WTC11 (cell line): ENCODE measurements around the gene APOBEC2. TPM values are rescaled to one million over a fixed set of nuclear protein-coding genes. Genes with fewer than 3 reads are reported as not detected.

Experiments used
- ATAC-seq: fragments of 200-7000 bp; cut with Tn5 transposase; 2 replicates; pipeline ENCODE4 v1.10.0; 2021; ENCODE audit warnings: mild to moderate bottlenecking, moderate library complexity
- CTCF ChIA-PET: fragments of 300-600 bp; sonication (Branson Sonifier 250); formaldehyde crosslinking; loops from one replicate; lab custom pipeline; 2021; ENCODE audit warnings: antibody characterized with exemption; lab: Charles Lee
- POLR2A ChIA-PET: fragments of 350-600 bp; sonication (Branson Sonifier 250); formaldehyde crosslinking; loops from one replicate; lab custom pipeline; 2021; ENCODE audit warnings: antibody characterized with exemption; lab: Charles Lee
- DNase-seq: peaks from one replicate; pipeline ENCODE4 v3.0.0; 2021; ENCODE audit warnings: low spot score
- H3K27ac Mint-ChIP-seq: 2 replicates; pipeline ENCODE4 v1.8.0; 2021; ENCODE audit warnings: mixed read lengths
- H3K27me3 Mint-ChIP-seq: 2 replicates; pipeline ENCODE4 v1.8.0; 2021; ENCODE audit warnings: low read depth, mild to moderate bottlenecking, moderate library complexity, mixed read lengths
- H3K36me3 Mint-ChIP-seq: 2 replicates; pipeline ENCODE4 v1.8.0; 2021; ENCODE audit warnings: mixed read lengths
- H3K4me1 Mint-ChIP-seq: 2 replicates; pipeline ENCODE4 v1.8.0; 2022; ENCODE audit warnings: mixed read lengths
- H3K4me3 Mint-ChIP-seq: 2 replicates; pipeline ENCODE4 v1.8.0; 2021; ENCODE audit warnings: mild to moderate bottlenecking, moderate library complexity, mixed read lengths
- H3K9me3 Mint-ChIP-seq: 2 replicates; pipeline ENCODE4 v1.8.0; 2021; ENCODE audit warnings: mixed read lengths
- ATF1 ChIP-seq: sonication (generic); formaldehyde crosslinking; IDR thresholded peaks from 2 replicates; pipeline ENCODE4 v1.8.1; 2023; ENCODE audit warnings: mild to moderate bottlenecking, moderate library complexity, missing genetic modification reagents
- CBFB ChIP-seq: sonication (generic); formaldehyde crosslinking; IDR thresholded peaks from 2 replicates; pipeline ENCODE4 v1.8.1; 2022; ENCODE audit warnings: mild to moderate bottlenecking, low read depth, missing genetic modification reagents
- EMX1 ChIP-seq: fragments of 250-450 bp; sonication (Bioruptor Pico); IDR thresholded peaks from 2 replicates; pipeline ENCODE4 v1.8.0; 2021; ENCODE audit warnings: mild to moderate bottlenecking
- ETV6 ChIP-seq: sonication (generic); formaldehyde crosslinking; IDR thresholded peaks from 2 replicates; pipeline ENCODE4 v1.8.1; 2022; ENCODE audit warnings: mild to moderate bottlenecking, missing genetic modification reagents
- KAT7 ChIP-seq: sonication (generic); formaldehyde crosslinking; IDR thresholded peaks from 2 replicates; pipeline ENCODE4 v1.8.1; 2023; ENCODE audit warnings: missing genetic modification reagents, mild to moderate bottlenecking, borderline replicate concordance
- RORB ChIP-seq: fragments of 250-450 bp; sonication (Bioruptor Pico); IDR thresholded peaks from 2 replicates; pipeline ENCODE4 v1.9.0; 2021; ENCODE audit warnings: mild to moderate bottlenecking
- SMAD3 ChIP-seq: sonication (generic); formaldehyde crosslinking; IDR thresholded peaks from 2 replicates; pipeline ENCODE4 v1.8.0; 2022; ENCODE audit warnings: missing genetic modification reagents, mild to moderate bottlenecking, borderline replicate concordance
- SOX15 ChIP-seq: fragments of 250-450 bp; sonication (Bioruptor Pico); IDR thresholded peaks from 2 replicates; pipeline ENCODE4 v1.9.0; 2021; ENCODE audit warnings: mild to moderate bottlenecking
- TCF7 ChIP-seq: sonication (generic); formaldehyde crosslinking; IDR thresholded peaks from 2 replicates; pipeline ENCODE4 v1.8.0; 2022; ENCODE audit warnings: mild to moderate bottlenecking, low read depth, missing genetic modification reagents, moderate library complexity
- TEAD1 ChIP-seq: sonication (generic); formaldehyde crosslinking; IDR thresholded peaks from 2 replicates; pipeline ENCODE4 v1.8.0; 2022; ENCODE audit warnings: mild to moderate bottlenecking, missing genetic modification reagents
- TP53 ChIP-seq: sonication (generic); formaldehyde crosslinking; IDR thresholded peaks from 2 replicates; pipeline ENCODE4 v1.8.1; 2023; ENCODE audit warnings: mild to moderate bottlenecking, missing genetic modification reagents
- ZNF317 ChIP-seq: sonication (generic); formaldehyde crosslinking; IDR thresholded peaks from 2 replicates; pipeline ENCODE4 v1.8.1; 2023; ENCODE audit warnings: low read depth, mild to moderate bottlenecking, moderate library complexity, missing genetic modification reagents, borderline replicate concordance
- ZNF423 ChIP-seq: fragments of 250-450 bp; sonication (Bioruptor Pico); IDR thresholded peaks from 2 replicates; pipeline ENCODE4 v2.1.2; 2022; ENCODE audit warnings: mild to moderate bottlenecking, moderate library complexity
- total RNA-seq: library from RNA; stranded (reverse); gene quantifications from 3 replicates; pipeline ENCODE4 v1.2.3, GENCODE V29; 2021
- TF ChIP-seq, protein P1 (sequence below): fragments of 250-450 bp; sonication (Bioruptor Pico); IDR thresholded peaks from 2 replicates; pipeline ENCODE4 v1.9.0; 2021; ENCODE audit warnings: mild to moderate bottlenecking, borderline replicate concordance
- TF ChIP-seq, protein P2 (sequence below): fragments of 250-450 bp; sonication (Bioruptor Pico); IDR thresholded peaks from 2 replicates; pipeline ENCODE4 v1.9.0; 2021; ENCODE audit warnings: mild to moderate bottlenecking
- TF ChIP-seq, protein P3 (sequence below): sonication (generic); formaldehyde crosslinking; IDR thresholded peaks from 2 replicates; pipeline ENCODE4 v1.8.1; 2023; ENCODE audit warnings: mild to moderate bottlenecking, moderate library complexity, missing genetic modification reagents
- TF ChIP-seq, protein P4 (sequence below): sonication (generic); formaldehyde crosslinking; IDR thresholded peaks from 2 replicates; pipeline ENCODE4 v1.8.0; 2023; ENCODE audit warnings: missing genetic modification reagents
- TF ChIP-seq, protein P5 (sequence below): sonication (generic); formaldehyde crosslinking; IDR thresholded peaks from 2 replicates; pipeline ENCODE4 v1.8.0; 2022; ENCODE audit warnings: mild to moderate bottlenecking, missing genetic modification reagents
- TF ChIP-seq, protein P6 (sequence below): sonication (generic); formaldehyde crosslinking; IDR thresholded peaks from 2 replicates; pipeline ENCODE4 v1.8.1; 2022; ENCODE audit warnings: low read depth, missing genetic modification reagents, borderline replicate concordance

Gene APOBEC2
- total RNA-seq, 1 experiment from 2014 or later, result not detected

DNA sequence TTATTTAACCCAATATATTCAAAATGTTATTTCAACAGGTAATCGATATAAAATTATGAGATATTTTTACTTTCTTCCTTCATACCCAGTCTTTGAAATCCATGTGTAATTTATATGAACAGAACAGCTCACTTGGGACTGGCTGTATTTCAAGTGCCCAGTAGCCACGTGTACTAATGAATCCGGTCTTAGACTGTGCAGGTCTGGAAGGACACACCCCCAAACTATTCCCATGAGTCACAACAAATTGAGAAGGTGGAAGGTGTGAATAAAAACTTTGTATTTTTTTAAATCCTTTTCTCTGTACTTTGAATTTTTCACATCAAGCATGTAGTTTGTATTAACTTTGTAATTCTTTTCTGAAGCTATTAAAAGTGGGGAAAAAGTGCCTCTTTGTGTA, 16.8 kb upstream of the APOBEC2 start:
- ATAC-seq, result no peak
- POLR2A ChIA-PET, result interaction anchor here (0.6 kb wide), 2 partner anchors 49 to 65 kb away, joined by 3 to 4 read pairs; no protein-coding TSS in a partner anchor
- DNase-seq, result no peak
- no peaks in the 10 kb centered on the region for H3K9me3 Mint-ChIP-seq
- no peak for TF ChIP-seq ZNF317 (CRISPR knock-in tag)
- TF ChIP-seq ATF1 (CRISPR knock-in tag), result no peak
- TF ChIP-seq ETV6 (CRISPR knock-in tag), result no peak
- TF ChIP-seq CBFB (CRISPR knock-in tag), result no peak
- TF ChIP-seq EMX1 (CRISPR knock-in tag), result no peak
- no peak for TF ChIP-seq KAT7 (CRISPR knock-in tag)
- no peak for TF ChIP-seq RORB (CRISPR knock-in tag)
- TF ChIP-seq, all 79 proteins: peak for 0
- CTCF ChIA-PET, result interaction anchor here (0.6 to 4.5 kb wide), 6 partner anchors 8 to 146 kb away, joined by 3 to 94 read pairs (median 3); no protein-coding TSS in a partner anchor
- Mint-ChIP-seq H3K27me3 (no peaks in the 10 kb centered on the region), H3K36me3 (no peaks in the 10 kb centered on the region), H3K27ac (no peak overlapping the region), H3K4me1 (peaks cover 15% of the 10 kb centered on the region), H3K4me3 (no peak overlapping the region)

DNA sequence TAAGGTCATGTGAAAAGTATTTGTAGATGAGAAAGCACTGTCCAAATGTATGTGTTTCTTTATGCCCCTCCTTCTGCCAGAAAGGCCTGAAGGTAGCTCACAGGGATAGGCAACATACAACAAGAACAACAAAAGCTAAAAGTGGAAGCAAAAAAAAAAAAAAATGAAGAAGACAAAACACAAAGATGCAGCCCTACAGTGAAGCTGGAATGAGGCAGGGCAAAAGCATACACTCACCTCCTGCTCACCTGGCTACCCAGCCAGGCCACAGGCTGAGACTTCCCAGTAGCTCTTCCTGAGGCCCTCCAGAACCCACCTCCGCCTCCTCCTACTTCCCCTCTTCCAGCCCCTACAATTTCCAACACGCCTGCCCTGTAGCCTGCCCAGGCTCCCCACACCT, 16.4 kb upstream of the APOBEC2 start:
- DNase-seq (no peak), ATAC-seq (no peak)
- peaks cover 15% of the 10 kb centered on the region for H3K4me1 Mint-ChIP-seq
- no peaks in the 10 kb centered on the region for H3K27me3 Mint-ChIP-seq
- POLR2A ChIA-PET, result interaction anchor here (0.6 kb wide), 2 partner anchors 49 to 65 kb away, joined by 3 to 4 read pairs; no protein-coding TSS in a partner anchor
- no peaks in the 10 kb centered on the region for H3K36me3 Mint-ChIP-seq
- H3K27ac Mint-ChIP-seq, result no peak overlapping the region
- H3K4me3 Mint-ChIP-seq, result no peak overlapping the region
- no peaks in the 10 kb centered on the region for H3K9me3 Mint-ChIP-seq
- TF ChIP-seq, protein P1, sequence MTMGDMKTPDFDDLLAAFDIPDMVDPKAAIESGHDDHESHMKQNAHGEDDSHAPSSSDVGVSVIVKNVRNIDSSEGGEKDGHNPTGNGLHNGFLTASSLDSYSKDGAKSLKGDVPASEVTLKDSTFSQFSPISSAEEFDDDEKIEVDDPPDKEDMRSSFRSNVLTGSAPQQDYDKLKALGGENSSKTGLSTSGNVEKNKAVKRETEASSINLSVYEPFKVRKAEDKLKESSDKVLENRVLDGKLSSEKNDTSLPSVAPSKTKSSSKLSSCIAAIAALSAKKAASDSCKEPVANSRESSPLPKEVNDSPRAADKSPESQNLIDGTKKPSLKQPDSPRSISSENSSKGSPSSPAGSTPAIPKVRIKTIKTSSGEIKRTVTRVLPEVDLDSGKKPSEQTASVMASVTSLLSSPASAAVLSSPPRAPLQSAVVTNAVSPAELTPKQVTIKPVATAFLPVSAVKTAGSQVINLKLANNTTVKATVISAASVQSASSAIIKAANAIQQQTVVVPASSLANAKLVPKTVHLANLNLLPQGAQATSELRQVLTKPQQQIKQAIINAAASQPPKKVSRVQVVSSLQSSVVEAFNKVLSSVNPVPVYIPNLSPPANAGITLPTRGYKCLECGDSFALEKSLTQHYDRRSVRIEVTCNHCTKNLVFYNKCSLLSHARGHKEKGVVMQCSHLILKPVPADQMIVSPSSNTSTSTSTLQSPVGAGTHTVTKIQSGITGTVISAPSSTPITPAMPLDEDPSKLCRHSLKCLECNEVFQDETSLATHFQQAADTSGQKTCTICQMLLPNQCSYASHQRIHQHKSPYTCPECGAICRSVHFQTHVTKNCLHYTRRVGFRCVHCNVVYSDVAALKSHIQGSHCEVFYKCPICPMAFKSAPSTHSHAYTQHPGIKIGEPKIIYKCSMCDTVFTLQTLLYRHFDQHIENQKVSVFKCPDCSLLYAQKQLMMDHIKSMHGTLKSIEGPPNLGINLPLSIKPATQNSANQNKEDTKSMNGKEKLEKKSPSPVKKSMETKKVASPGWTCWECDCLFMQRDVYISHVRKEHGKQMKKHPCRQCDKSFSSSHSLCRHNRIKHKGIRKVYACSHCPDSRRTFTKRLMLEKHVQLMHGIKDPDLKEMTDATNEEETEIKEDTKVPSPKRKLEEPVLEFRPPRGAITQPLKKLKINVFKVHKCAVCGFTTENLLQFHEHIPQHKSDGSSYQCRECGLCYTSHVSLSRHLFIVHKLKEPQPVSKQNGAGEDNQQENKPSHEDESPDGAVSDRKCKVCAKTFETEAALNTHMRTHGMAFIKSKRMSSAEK (CRISPR knock-in tag), result no peak
- TF ChIP-seq SMAD3 (CRISPR knock-in tag) (no peak), TCF7 (CRISPR knock-in tag) (no peak), SOX15 (no peak), TEAD1 (CRISPR knock-in tag) (no peak), ETV6 (CRISPR knock-in tag) (no peak), TP53 (CRISPR knock-in tag) (no peak), ZNF423 (CRISPR knock-in tag) (no peak)
- TF ChIP-seq, protein P2, sequence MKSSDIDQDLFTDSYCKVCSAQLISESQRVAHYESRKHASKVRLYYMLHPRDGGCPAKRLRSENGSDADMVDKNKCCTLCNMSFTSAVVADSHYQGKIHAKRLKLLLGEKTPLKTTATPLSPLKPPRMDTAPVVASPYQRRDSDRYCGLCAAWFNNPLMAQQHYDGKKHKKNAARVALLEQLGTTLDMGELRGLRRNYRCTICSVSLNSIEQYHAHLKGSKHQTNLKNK (CRISPR knock-in tag), result no peak
- TF ChIP-seq, protein P3, sequence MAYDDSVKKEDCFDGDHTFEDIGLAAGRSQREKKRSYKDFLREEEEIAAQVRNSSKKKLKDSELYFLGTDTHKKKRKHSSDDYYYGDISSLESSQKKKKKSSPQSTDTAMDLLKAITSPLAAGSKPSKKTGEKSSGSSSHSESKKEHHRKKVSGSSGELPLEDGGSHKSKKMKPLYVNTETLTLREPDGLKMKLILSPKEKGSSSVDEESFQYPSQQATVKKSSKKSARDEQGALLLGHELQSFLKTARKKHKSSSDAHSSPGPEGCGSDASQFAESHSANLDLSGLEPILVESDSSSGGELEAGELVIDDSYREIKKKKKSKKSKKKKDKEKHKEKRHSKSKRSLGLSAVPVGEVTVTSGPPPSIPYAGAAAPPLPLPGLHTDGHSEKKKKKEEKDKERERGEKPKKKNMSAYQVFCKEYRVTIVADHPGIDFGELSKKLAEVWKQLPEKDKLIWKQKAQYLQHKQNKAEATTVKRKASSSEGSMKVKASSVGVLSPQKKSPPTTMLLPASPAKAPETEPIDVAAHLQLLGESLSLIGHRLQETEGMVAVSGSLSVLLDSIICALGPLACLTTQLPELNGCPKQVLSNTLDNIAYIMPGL (CRISPR knock-in tag), result no peak
- TF ChIP-seq, protein P4, sequence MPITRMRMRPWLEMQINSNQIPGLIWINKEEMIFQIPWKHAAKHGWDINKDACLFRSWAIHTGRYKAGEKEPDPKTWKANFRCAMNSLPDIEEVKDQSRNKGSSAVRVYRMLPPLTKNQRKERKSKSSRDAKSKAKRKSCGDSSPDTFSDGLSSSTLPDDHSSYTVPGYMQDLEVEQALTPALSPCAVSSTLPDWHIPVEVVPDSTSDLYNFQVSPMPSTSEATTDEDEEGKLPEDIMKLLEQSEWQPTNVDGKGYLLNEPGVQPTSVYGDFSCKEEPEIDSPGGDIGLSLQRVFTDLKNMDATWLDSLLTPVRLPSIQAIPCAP (CRISPR knock-in tag), result no peak
- TF ChIP-seq, protein P5, sequence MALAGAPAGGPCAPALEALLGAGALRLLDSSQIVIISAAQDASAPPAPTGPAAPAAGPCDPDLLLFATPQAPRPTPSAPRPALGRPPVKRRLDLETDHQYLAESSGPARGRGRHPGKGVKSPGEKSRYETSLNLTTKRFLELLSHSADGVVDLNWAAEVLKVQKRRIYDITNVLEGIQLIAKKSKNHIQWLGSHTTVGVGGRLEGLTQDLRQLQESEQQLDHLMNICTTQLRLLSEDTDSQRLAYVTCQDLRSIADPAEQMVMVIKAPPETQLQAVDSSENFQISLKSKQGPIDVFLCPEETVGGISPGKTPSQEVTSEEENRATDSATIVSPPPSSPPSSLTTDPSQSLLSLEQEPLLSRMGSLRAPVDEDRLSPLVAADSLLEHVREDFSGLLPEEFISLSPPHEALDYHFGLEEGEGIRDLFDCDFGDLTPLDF (CRISPR knock-in tag), result no peak
- TF ChIP-seq, protein P6, sequence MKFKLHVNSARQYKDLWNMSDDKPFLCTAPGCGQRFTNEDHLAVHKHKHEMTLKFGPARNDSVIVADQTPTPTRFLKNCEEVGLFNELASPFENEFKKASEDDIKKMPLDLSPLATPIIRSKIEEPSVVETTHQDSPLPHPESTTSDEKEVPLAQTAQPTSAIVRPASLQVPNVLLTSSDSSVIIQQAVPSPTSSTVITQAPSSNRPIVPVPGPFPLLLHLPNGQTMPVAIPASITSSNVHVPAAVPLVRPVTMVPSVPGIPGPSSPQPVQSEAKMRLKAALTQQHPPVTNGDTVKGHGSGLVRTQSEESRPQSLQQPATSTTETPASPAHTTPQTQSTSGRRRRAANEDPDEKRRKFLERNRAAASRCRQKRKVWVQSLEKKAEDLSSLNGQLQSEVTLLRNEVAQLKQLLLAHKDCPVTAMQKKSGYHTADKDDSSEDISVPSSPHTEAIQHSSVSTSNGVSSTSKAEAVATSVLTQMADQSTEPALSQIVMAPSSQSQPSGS, result no peak
- TF ChIP-seq, all 79 proteins: peak for 0
- CTCF ChIA-PET, result interaction anchor here (0.6 to 4.5 kb wide), 11 partner anchors 8 to 194 kb away, joined by 3 to 94 read pairs (median 3); no protein-coding TSS in a partner anchor
